Measurements from ENCODE around the gene ZNF12. TPM values are rescaled to one million over a fixed set of nuclear protein-coding genes. Genes with fewer than 3 reads are reported as not detected.

Gene ZNF12
- total and polyA plus RNA-seq, 2 experiments from 2014 or later, result 13.0 to 19.9 TPM

- peaks cover 5% of the 10 kb centered on the region; the same call in 1 of the 2 replicates for H3F3A ChIP-seq (ENCODE audit: insufficient read depth)
- no peak overlapping the region for H3K4me2 ChIP-seq (ENCODE audit: unreplicated experiment)
- H4K20me1 ChIP-seq (ENCODE audit: insufficient read depth), result no peaks in the 10 kb centered on the region
- 96 to 98% methylated on average over 58 to 135 of the region's 146 CpGs for WGBS, 2 experiments (ENCODE audit: low coverage in 1 of 2, low lambda C conversion rate in 2 of 2, missing lambda C conversion rate in 2 of 2)
- no peaks in the 10 kb centered on the region; the same call in 1 of the 2 replicates for H3K36me3 ChIP-seq (ENCODE audit: low read depth)
- no peak overlapping the region for H2AFZ ChIP-seq
- DNase-seq, result no peak
- H3K4me3 ChIP-seq, result no peak overlapping the region
- TF ChIP-seq EZH2 (IDR thresholded peaks at IDR 0.05; ENCODE audit: insufficient read depth, poor library complexity, severe bottlenecking), result no peak
- no peak for TF ChIP-seq EZH2phosphoT487 (IDR thresholded peaks at IDR 0.05; ENCODE audit: insufficient read depth, low read depth)
- no peaks in the 10 kb centered on the region for H3K27me3 ChIP-seq (replicated peaks; ENCODE audit: insufficient read depth)
- no peak overlapping the region for H3K27ac ChIP-seq
- in situ Hi-C loops (cut with MboI), result no loop called here
- no peaks in the 10 kb centered on the region for H3K4me1 ChIP-seq (ENCODE audit: insufficient read depth)
- H3K79me2 ChIP-seq (ENCODE audit: insufficient read depth), result no peaks in the 10 kb centered on the region
- no peak overlapping the region for H3K9ac ChIP-seq
- no peaks in the 10 kb centered on the region for H3K9me3 ChIP-seq (ENCODE audit: low read depth)
- H3K9me2 ChIP-seq (ENCODE audit: insufficient read depth), result no peaks in the 10 kb centered on the region
Observed at GRCh38 chr7:6653071-6654003, 53.4 kb downstream of the ZNF12 start.

- in situ Hi-C loops (cut with MboI), result no loop called here
- no peaks in the 10 kb centered on the region for H3K4me1 ChIP-seq (ENCODE audit: insufficient read depth)
- H3K36me3 ChIP-seq (ENCODE audit: low read depth), result no peaks in the 10 kb centered on the region; the same call in 1 of the 2 replicates
Observed at GRCh38 chr7:6652446-6653011, 54.2 kb downstream of the ZNF12 start.

GRCh38 chr7:6651851-6652445 lies 54.8 kb downstream of the ZNF12 start:
- Histone ChIP-seq H3K27me3 (replicated peaks; ENCODE audit: insufficient read depth) (no peaks in the 10 kb centered on the region), H3F3A (ENCODE audit: insufficient read depth) (no peaks in the 10 kb centered on the region), H3K9ac (no peak overlapping the region), H3K79me2 (ENCODE audit: insufficient read depth) (no peaks in the 10 kb centered on the region), H3K4me2 (ENCODE audit: unreplicated experiment) (no peak overlapping the region), H3K9me3 (ENCODE audit: low read depth) (no peaks in the 10 kb centered on the region), H3K36me3 (ENCODE audit: low read depth) (no peaks in the 10 kb centered on the region; the same call in 1 of the 2 replicates), H3K27ac (no peak overlapping the region), H3K4me1 (ENCODE audit: insufficient read depth) (no peaks in the 10 kb centered on the region), H3K9me2 (ENCODE audit: insufficient read depth) (no peaks in the 10 kb centered on the region), H3K4me3 (no peak overlapping the region), H2AFZ (no peak overlapping the region), H4K20me1 (ENCODE audit: insufficient read depth) (no peaks in the 10 kb centered on the region)
- DNase-seq, result no peak
- WGBS, 2 experiments (ENCODE audit: low coverage in 1 of 2, low lambda C conversion rate in 2 of 2, missing lambda C conversion rate in 2 of 2), result 98% methylated on average over 32 of the region's 32 CpGs
- TF ChIP-seq EZH2 (IDR thresholded peaks at IDR 0.05; ENCODE audit: insufficient read depth, poor library complexity, severe bottlenecking), result no peak
- no peak for TF ChIP-seq EZH2phosphoT487 (IDR thresholded peaks at IDR 0.05; ENCODE audit: insufficient read depth, low read depth)
- in situ Hi-C loops (cut with MboI), result no loop called here

More at GRCh38 chr7:6652446-6653011, 54.2 kb downstream of the ZNF12 start:
- Histone ChIP-seq H3K9me3 (ENCODE audit: low read depth) (no peaks in the 10 kb centered on the region), H3K4me3 (no peak overlapping the region), H3K9me2 (ENCODE audit: insufficient read depth) (no peaks in the 10 kb centered on the region), H3F3A (ENCODE audit: insufficient read depth) (no peaks in the 10 kb centered on the region), H3K27me3 (replicated peaks; ENCODE audit: insufficient read depth) (no peaks in the 10 kb centered on the region), H3K79me2 (ENCODE audit: insufficient read depth) (no peaks in the 10 kb centered on the region), H2AFZ (no peak overlapping the region), H3K9ac (no peak overlapping the region), H3K4me2 (ENCODE audit: unreplicated experiment) (no peak overlapping the region), H3K27ac (no peak overlapping the region), H4K20me1 (ENCODE audit: insufficient read depth) (no peaks in the 10 kb centered on the region)
- no peak for DNase-seq
- TF ChIP-seq EZH2 (IDR thresholded peaks at IDR 0.05; ENCODE audit: insufficient read depth, poor library complexity, severe bottlenecking) (no peak), EZH2phosphoT487 (IDR thresholded peaks at IDR 0.05; ENCODE audit: insufficient read depth, low read depth) (no peak)
- 98 to 100% methylated on average over 36 to 72 of the region's 75 CpGs for WGBS, 2 experiments (ENCODE audit: low coverage in 1 of 2, low lambda C conversion rate in 2 of 2, missing lambda C conversion rate in 2 of 2)

- Histone ChIP-seq H3K4me3 (no peak overlapping the region), H3K27ac (no peak overlapping the region), H3K4me1 (ENCODE audit: insufficient read depth) (no peaks in the 10 kb centered on the region), H3K9me2 (ENCODE audit: insufficient read depth) (no peaks in the 10 kb centered on the region), H4K20me1 (ENCODE audit: insufficient read depth) (no peaks in the 10 kb centered on the region), H3K27me3 (replicated peaks; ENCODE audit: insufficient read depth) (no peaks in the 10 kb centered on the region), H3K4me2 (ENCODE audit: unreplicated experiment) (no peak overlapping the region), H3K9ac (no peak overlapping the region), H3K79me2 (ENCODE audit: insufficient read depth) (no peaks in the 10 kb centered on the region), H3K9me3 (ENCODE audit: low read depth) (no peaks in the 10 kb centered on the region), H2AFZ (no peak overlapping the region), H3K36me3 (ENCODE audit: low read depth) (no peaks in the 10 kb centered on the region; the same call in 1 of the 2 replicates), H3F3A (ENCODE audit: insufficient read depth) (no peaks in the 10 kb centered on the region)
- TF ChIP-seq EZH2 (IDR thresholded peaks at IDR 0.05; ENCODE audit: insufficient read depth, poor library complexity, severe bottlenecking) (no peak), EZH2phosphoT487 (IDR thresholded peaks at IDR 0.05; ENCODE audit: insufficient read depth, low read depth) (no peak)
- in situ Hi-C loops (cut with MboI), result no loop called here
- no peak for DNase-seq
- WGBS, 2 experiments (ENCODE audit: low coverage in 1 of 2, low lambda C conversion rate in 2 of 2, missing lambda C conversion rate in 2 of 2), result 91 to 93% methylated on average over 12 of the region's 12 CpGs
Observed at GRCh38 chr7:6650521-6651011, 56.2 kb downstream of the ZNF12 start.
